Measurements from ENCODE around the gene FATE1.

FATE1 gene, protein sequence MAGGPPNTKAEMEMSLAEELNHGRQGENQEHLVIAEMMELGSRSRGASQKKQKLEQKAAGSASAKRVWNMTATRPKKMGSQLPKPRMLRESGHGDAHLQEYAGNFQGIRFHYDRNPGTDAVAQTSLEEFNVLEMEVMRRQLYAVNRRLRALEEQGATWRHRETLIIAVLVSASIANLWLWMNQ

DNA sequence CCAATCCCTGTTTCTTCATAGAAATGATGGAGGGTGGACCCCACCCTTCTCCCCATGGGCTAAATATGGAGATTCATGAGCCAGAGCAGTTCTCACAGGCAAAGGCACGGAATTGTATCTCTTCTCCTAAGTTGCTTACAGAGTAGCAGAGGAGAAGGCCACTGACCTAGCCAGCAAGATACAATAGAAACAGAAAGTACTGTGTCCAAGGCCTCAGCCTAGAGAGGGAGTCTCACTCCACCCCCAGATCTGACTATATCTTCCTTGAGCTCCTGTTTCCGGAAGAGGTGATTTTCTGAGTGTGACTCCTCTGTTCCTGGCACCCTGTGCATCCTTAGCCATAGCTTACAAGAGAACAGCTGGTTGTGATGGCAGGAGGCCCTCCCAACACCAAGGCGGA lies at the start of gene FATE1:
Gene FATE1, plus strand, starts transcription at position 284 of the 400 bp plus-strand sequence. Its CDS starts 85 bp downstream, at position 369.
- TF ChIP-seq, protein P1, sequence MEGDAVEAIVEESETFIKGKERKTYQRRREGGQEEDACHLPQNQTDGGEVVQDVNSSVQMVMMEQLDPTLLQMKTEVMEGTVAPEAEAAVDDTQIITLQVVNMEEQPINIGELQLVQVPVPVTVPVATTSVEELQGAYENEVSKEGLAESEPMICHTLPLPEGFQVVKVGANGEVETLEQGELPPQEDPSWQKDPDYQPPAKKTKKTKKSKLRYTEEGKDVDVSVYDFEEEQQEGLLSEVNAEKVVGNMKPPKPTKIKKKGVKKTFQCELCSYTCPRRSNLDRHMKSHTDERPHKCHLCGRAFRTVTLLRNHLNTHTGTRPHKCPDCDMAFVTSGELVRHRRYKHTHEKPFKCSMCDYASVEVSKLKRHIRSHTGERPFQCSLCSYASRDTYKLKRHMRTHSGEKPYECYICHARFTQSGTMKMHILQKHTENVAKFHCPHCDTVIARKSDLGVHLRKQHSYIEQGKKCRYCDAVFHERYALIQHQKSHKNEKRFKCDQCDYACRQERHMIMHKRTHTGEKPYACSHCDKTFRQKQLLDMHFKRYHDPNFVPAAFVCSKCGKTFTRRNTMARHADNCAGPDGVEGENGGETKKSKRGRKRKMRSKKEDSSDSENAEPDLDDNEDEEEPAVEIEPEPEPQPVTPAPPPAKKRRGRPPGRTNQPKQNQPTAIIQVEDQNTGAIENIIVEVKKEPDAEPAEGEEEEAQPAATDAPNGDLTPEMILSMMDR (IDR thresholded peaks at IDR 0.05; ENCODE audit: insufficient read depth, missing control alignments), result no peak
- no peak for FAIRE-seq
- DNase-seq (ENCODE audit: insufficient read length, low spot score), result no peak

DNA sequence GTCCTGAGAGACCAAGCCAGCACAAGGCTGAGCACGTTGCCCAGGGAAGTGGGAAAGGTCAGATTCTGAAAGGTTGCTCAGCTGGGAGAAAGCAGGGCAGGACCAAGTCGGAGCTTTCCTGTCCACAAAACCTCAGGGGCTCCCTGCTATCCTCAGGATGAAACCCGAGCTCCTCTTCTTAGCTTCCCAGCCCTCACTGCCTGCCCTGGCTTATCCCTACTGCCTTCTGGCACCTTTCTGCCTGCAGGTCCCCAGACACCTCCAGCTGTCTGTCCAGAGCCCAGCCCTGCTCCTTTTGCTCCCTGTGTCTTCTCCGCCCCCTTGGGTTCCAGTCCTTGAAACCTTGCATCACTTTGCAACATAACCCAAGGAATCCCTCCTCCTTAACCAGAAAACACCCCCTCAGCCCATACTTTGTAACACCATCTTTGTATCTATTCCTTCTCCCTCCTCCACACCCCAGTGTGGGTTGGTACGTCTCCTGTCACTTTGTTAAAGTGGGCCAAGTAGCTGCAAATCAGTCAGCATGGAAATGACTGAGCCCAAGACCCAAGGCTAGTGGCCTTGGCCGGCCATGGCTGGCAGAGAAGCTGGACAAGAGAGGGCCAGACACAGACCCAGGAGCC lies 40.6 kb upstream of the FATE1 start:
- TF ChIP-seq, protein P1 (IDR thresholded peaks at IDR 0.05; ENCODE audit: insufficient read depth, missing control alignments), result no peak
- no peak for FAIRE-seq
- DNase-seq (ENCODE audit: insufficient read length, low spot score), result no peak

DNA sequence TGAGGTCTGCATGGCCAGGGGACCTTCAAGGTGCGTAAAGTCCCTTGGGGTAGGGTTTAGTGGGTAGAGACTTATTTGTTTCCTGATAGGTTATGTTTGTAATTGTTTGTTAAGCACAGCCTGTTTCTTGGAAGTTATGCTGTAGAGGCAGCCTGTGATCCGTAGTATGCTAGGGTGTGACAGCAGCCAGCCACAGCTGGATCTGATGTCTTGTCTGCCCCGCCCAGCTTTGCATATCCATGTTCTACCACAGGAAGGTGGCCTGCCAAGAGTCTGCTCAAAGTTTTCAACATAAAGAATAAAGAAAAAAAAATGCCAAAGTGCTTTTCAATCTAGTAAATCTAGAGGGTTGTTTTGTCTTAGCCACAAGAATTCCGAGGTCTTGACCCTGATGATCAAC lies 39.6 kb upstream of the FATE1 start:
- no peak for DNase-seq (ENCODE audit: insufficient read length, low spot score)
- FAIRE-seq, result no peak
- TF ChIP-seq, protein P1 (IDR thresholded peaks at IDR 0.05; ENCODE audit: insufficient read depth, missing control alignments), result no peak

DNA sequence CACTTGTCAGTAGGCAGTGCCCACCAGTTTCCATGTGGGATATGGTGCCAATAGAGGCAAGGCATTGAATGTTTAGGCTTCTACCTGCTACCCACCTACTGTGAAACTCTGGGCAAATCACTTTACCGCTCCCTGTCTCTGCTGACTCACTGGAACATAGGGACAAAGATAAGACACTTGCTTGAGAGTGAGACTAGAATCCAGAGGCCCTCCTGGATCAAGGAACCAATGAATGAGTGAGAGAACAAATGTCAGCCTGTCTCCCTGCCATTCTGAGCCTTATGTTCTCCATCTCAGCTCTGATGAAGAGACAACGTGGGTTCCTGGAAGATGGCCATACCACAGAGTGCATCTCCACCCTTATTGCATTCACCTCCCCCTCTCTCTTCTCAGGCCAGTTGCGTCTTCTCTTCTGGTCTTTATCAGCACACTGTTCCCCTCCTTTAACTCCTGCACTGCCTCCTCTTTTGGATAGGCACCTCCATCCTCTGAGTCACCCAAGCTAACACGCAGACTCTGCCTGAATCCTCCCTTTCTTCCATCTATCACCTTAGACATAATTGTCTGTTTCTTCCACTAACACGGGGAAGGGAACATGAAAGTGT lies 35.9 kb upstream of the FATE1 start:
- DNase-seq (ENCODE audit: insufficient read length, low spot score) (no peak), FAIRE-seq (no peak)
- TF ChIP-seq, protein P1 (IDR thresholded peaks at IDR 0.05; ENCODE audit: insufficient read depth, missing control alignments), result no peak

DNA sequence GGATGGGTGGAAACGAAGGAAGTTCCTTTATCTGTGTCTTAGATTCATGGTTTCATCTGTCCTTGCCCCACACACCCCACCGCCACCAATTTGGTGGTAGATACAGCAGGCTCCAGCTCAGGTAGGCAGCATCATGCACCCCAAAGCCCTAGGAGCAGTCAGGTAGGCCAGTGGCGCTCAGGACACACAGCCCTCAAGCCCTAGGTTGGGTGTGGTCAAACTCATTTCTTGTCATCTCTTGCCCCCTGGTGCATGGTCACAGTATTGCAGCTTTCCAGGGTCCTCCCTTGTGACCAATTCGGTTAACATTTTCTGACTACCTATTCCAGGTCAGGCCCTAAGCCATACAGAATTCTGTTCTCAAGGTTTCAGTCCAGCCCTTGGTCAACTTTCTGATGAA lies 35.0 kb upstream of the FATE1 start:
- FAIRE-seq (no peak), DNase-seq (ENCODE audit: insufficient read length, low spot score) (no peak)
- TF ChIP-seq, protein P1 (IDR thresholded peaks at IDR 0.05; ENCODE audit: insufficient read depth, missing control alignments), result peak; percentile 64

DNA sequence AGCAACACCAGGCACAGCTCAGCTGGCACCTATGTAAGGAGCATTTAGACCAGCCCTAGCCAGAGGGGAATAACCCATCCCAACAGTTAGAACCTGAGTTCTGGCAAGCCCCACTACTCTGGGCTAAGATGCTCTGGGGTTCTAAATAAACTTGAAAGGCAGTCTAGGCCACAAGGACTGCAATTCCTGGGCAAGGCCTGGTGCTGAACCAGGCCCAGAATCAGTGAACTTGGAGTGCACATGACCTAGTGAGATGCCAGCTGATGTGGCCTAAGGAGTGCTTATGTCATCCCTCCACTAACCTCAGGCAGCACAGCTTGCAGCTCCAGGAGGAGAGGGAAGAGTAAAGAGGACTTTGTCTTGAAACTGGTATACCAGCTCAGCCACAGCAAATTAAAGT lies 28.2 kb upstream of the FATE1 start:
- FAIRE-seq (no peak), DNase-seq (ENCODE audit: insufficient read length, low spot score) (no peak)
- TF ChIP-seq, protein P1 (IDR thresholded peaks at IDR 0.05; ENCODE audit: insufficient read depth, missing control alignments), result no peak

DNA sequence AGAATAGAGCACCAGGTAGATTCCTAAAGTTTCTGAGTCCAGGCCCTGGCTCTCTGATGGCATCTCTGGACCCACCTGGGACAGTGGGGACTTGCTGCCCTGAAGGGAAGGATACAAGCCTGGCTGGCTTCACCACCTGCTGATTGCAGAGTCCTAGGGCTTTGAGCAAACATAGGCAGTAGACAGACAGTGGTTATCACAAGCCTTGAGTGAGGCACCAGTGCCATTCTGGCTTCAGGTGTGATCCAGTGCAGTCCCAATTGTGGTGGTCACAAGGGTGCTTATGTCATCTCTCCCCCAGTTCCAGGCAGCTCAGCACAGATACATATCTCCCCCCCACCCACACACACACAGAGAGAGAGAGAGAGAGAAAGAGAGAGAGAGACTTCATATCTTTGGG lies 27.1 kb upstream of the FATE1 start:
- TF ChIP-seq, protein P1 (IDR thresholded peaks at IDR 0.05; ENCODE audit: insufficient read depth, missing control alignments), result no peak
- DNase-seq (ENCODE audit: insufficient read length, low spot score), result no peak

More for the DNA sequence above, 27.1 kb upstream of the FATE1 start:
- FAIRE-seq, result no peak
